Measurements from ENCODE around the gene TRPM8. TPM values are rescaled to one million over a fixed set of nuclear protein-coding genes. Genes with fewer than 3 reads are reported as not detected.

The TRPM8 gene
- not detected in 2 replicates for total RNA-seq

DNA sequence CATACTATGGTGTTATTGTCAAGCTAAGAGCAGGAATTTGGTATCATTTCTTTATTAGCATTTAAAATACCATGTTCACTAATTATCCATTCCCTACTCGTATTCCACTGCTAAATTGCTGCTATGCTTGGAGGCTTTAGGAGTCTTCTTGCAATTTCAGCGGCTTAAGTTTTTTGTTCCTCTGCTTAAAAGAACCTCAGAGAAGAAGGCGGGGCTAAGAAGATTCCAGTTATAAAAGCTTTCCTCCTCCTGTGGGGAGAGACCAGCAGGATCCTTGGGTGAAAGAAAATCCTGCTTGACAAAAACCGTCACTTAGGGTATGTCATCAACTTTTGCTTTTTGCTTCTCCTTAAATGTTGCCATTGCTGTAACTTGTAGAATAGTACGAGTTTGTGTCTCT, at the start of gene TRPM8:
TSS of gene TRPM8 (plus strand) at position 258 of the 400 bp plus-strand sequence. CDS start 9,165 bp downstream, outside the sequence.

GRCh38 chr2:233867993-233868532, 49.1 kb upstream of the TRPM8 start, which contains the start of gene MSL3B:
Gene MSL3B, minus strand, starts transcription at chr2:233868386.

GRCh38 chr2:234050455-234051135, 133.4 kb downstream of the TRPM8 start, which contains the start of gene SPP2:
Gene SPP2, plus strand, starts transcription at chr2:234050702. Its CDS starts 85 bp downstream, at chr2:234050787.

Other genes starting within 250 kb of the TRPM8 start
- gene UGT1A9, start 245.5 kb upstream of the TRPM8 start, total RNA-seq: not detected in 2 replicates
- gene UGT1A7, start 235.5 kb upstream of the TRPM8 start, total RNA-seq: 0.33 and 0.39 TPM in 2 replicates
- gene UGT1A6, start 224.5 kb upstream of the TRPM8 start, total RNA-seq: 0.79 and 6.9 TPM in 2 replicates
- gene UGT1A5, start 204.5 kb upstream of the TRPM8 start, total RNA-seq: 0.22 TPM in 1 of 2 replicates, not detected in the other
- 0.33 and 0.39 TPM in 2 replicates for gene UGT1A4, start 198.6 kb upstream of the TRPM8 start, total RNA-seq
- 0.43 TPM in 1 of 2 replicates, not detected in the other for gene UGT1A3, start 188.3 kb upstream of the TRPM8 start, total RNA-seq
- gene UGT1A1, start 157.1 kb upstream of the TRPM8 start, total RNA-seq: 0.22 TPM in 1 of 2 replicates, not detected in the other
- not detected in 2 replicates for gene MROH2A, start 139.0 kb upstream of the TRPM8 start, total RNA-seq
- gene HJURP, start 62.8 kb upstream of the TRPM8 start, total RNA-seq: 7.1 and 7.9 TPM in 2 replicates
- gene SPP2, start 133.3 kb downstream of the TRPM8 start, total RNA-seq: not detected in 2 replicates

Data from placental epithelial cell (primary cell).